Neural progenitor cell (in vitro differentiated cells): ENCODE data around the gene NCOR2. TPM values are rescaled to one million over a fixed set of nuclear protein-coding genes. Genes with fewer than 3 reads are reported as not detected.

Experiments
- DNase-seq: peaks from one replicate; pipeline ENCODE4 v3.0.0-alpha.2; 2016; ENCODE audit warnings: low spot score
- H2AFZ ChIP-seq: fragments of 200-600 bp; sonication (generic); replicated peaks from 2 replicates; pipeline ENCODE4 v1.6.1; 2016; ENCODE audit warnings: antibody characterized with exemption
- H3F3A ChIP-seq: fragments of 200-600 bp; sonication (generic); 2 replicates; pipeline ENCODE4 v1.6.1; 2016; ENCODE audit warnings: antibody characterized with exemption, low read depth
- H3K27ac ChIP-seq: fragments of 200-600 bp; sonication (generic); 2 replicates; pipeline ENCODE4 v1.5.1; 2016; ENCODE audit warnings: mild to moderate bottlenecking
- H3K27me3 ChIP-seq: fragments of 200-600 bp; sonication (generic); 2 replicates; pipeline ENCODE4 v1.6.1; 2016; ENCODE audit warnings: mild to moderate bottlenecking, moderate library complexity
- H3K36me3 ChIP-seq: fragments of 200-600 bp; sonication (generic); 2 replicates; pipeline ENCODE4 v1.5.1; 2016
- H3K4me1 ChIP-seq: fragments of 200-600 bp; sonication (generic); 2 replicates; pipeline ENCODE4 v1.6.1; 2016; ENCODE audit warnings: mixed run types
- H3K4me2 ChIP-seq: fragments of 200-600 bp; sonication (generic); 2 replicates; pipeline ENCODE4 v1.6.1; 2016
- H3K4me3 ChIP-seq: fragments of 200-600 bp; sonication (generic); 2 replicates; pipeline ENCODE4 v1.5.1; 2016
- H3K79me2 ChIP-seq: fragments of 200-600 bp; sonication (generic); 2 replicates; pipeline ENCODE4 v1.6.1; 2016; ENCODE audit warnings: low read depth
- H3K9ac ChIP-seq: fragments of 200-600 bp; sonication (generic); 2 replicates; pipeline ENCODE4 v1.6.1; 2016
- H3K9me3 ChIP-seq: fragments of 200-600 bp; sonication (generic); 2 replicates; pipeline ENCODE4 v1.5.1; 2016; ENCODE audit warnings: low read depth
- H4K20me1 ChIP-seq: fragments of 200-600 bp; sonication (generic); 2 replicates; pipeline ENCODE4 v1.6.1; 2016; ENCODE audit warnings: low read depth
- H3K27ac Mint-ChIP-seq: 3 replicates; pipeline ENCODE4 v1.8.0; 2021; ENCODE audit warnings: mixed read lengths
- H3K27me3 Mint-ChIP-seq: 2 replicates; pipeline ENCODE4 v1.8.0; 2022; ENCODE audit warnings: low read depth, mild to moderate bottlenecking, inconsistent platforms, moderate library complexity, mixed read lengths; ENCODE audit not compliant: insufficient read depth
- H3K36me3 Mint-ChIP-seq: 3 replicates; pipeline ENCODE4 v1.8.0; 2021; ENCODE audit warnings: mixed read lengths
- H3K4me1 Mint-ChIP-seq: 3 replicates; pipeline ENCODE4 v1.8.0; 2021; ENCODE audit warnings: mixed read lengths
- H3K4me3 Mint-ChIP-seq: 3 replicates; pipeline ENCODE4 v1.8.0; 2021; ENCODE audit warnings: mild to moderate bottlenecking, moderate library complexity, mixed read lengths
- H3K9me3 Mint-ChIP-seq: 3 replicates; pipeline ENCODE4 v1.8.0; 2020; ENCODE audit warnings: mixed read lengths
- CTCF ChIP-seq: fragments of 200-600 bp; sonication (generic); IDR thresholded peaks from 2 replicates; pipeline ENCODE4 v1.5.1; 2017; ENCODE audit warnings: antibody characterized with exemption, mild to moderate bottlenecking
- EZH2 ChIP-seq: fragments of 200-600 bp; sonication (generic); IDR thresholded peaks from 2 replicates; pipeline ENCODE4 v1.6.1; 2017; ENCODE audit warnings: antibody characterized with exemption, mild to moderate bottlenecking, moderate library complexity
- EZH2phosphoT487 ChIP-seq: fragments of 200-600 bp; sonication (generic); IDR thresholded peaks from 2 replicates; pipeline ENCODE4 v1.6.1; 2017; ENCODE audit warnings: antibody characterized with exemption
- total RNA-seq: library from RNA; depleted of rRNA; stranded (reverse); fragments of >200 nt; gene quantifications from 2 replicates; pipeline ENCODE4 v1.2.3, GENCODE V29; 2015; ENCODE audit warnings: low replicate concordance

NCOR2 gene
- total RNA-seq, 1 donor from 2014 or later = 14.3 TPM

- Mint-ChIP-seq H3K4me3 (no peak overlapping the region), H3K9me3 (peaks cover 10% of the 10 kb centered on the region), H3K27ac (no peak overlapping the region), H3K4me1 (peaks cover 7% of the 10 kb centered on the region), H3K36me3 (no peaks in the 10 kb centered on the region), H3K27me3 (peaks cover 4% of the 10 kb centered on the region)
- H3K4me1 ChIP-seq = no peaks in the 10 kb centered on the region
- H4K20me1 ChIP-seq = no peaks in the 10 kb centered on the region
- H3K9me3 ChIP-seq = no peaks in the 10 kb centered on the region
- TF ChIP-seq EZH2phosphoT487 (no peak), CTCF (no peak), EZH2 (no peak)
- DNase-seq = no peak
- no peak overlapping the region for H3K4me3 ChIP-seq
- H3F3A ChIP-seq = no peaks in the 10 kb centered on the region
- no peak overlapping the region for H3K9ac ChIP-seq
- H2AFZ ChIP-seq = no peak overlapping the region
- H3K27ac ChIP-seq = no peak overlapping the region
- no peak overlapping the region for H3K4me2 ChIP-seq
- H3K36me3 ChIP-seq = no peaks in the 10 kb centered on the region
- H3K27me3 ChIP-seq = no peaks in the 10 kb centered on the region
- H3K79me2 ChIP-seq = no peaks in the 10 kb centered on the region
Observed at GRCh38 chr12:124597041-124597440, 29.6 kb upstream of the NCOR2 start.

DNA sequence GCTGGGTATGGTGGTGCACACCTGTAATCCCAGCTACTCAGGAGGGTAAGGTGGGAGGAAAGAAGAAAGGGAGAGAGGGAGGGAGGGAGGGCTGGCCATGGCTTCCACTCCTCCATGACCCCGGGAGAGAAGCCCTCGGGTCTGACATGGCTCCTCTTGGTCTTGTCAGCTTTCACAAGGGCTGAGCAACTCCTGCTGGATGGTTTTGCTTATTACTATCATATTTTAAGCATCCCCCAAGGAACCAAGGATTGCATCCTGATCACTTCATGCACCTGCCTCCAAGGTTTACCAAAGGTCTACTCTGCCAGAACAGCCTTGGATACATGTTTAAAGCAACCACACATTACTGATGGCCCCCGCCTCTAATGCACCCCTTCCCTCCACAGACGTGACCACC is 28.0 kb upstream of the NCOR2 start:
- Mint-ChIP-seq H3K27ac (no peak overlapping the region), H3K36me3 (no peaks in the 10 kb centered on the region), H3K9me3 (peaks cover 16% of the 10 kb centered on the region), H3K4me3 (no peak overlapping the region), H3K4me1 (peaks cover 7% of the 10 kb centered on the region), H3K27me3 (peaks cover 2% of the 10 kb centered on the region)
- Histone ChIP-seq H3K9ac (no peak overlapping the region), H3K4me2 (no peak overlapping the region), H3K4me1 (no peaks in the 10 kb centered on the region), H3K79me2 (no peaks in the 10 kb centered on the region), H3K27ac (no peak overlapping the region), H4K20me1 (no peaks in the 10 kb centered on the region), H3K27me3 (no peaks in the 10 kb centered on the region), H3K36me3 (no peaks in the 10 kb centered on the region), H3F3A (no peaks in the 10 kb centered on the region), H3K4me3 (no peak overlapping the region), H3K9me3 (no peaks in the 10 kb centered on the region), H2AFZ (no peak overlapping the region)
- DNase-seq = no peak
- TF ChIP-seq EZH2phosphoT487 (no peak), EZH2 (no peak), CTCF (no peak)

- Histone ChIP-seq H3K27me3 (no peaks in the 10 kb centered on the region), H2AFZ (no peak overlapping the region), H3K27ac (no peak overlapping the region), H3K79me2 (no peaks in the 10 kb centered on the region), H3K4me3 (no peak overlapping the region), H3K36me3 (no peaks in the 10 kb centered on the region), H3K4me2 (no peak overlapping the region), H4K20me1 (no peaks in the 10 kb centered on the region), H3K9ac (no peak overlapping the region), H3F3A (no peaks in the 10 kb centered on the region), H3K4me1 (no peaks in the 10 kb centered on the region), H3K9me3 (no peaks in the 10 kb centered on the region)
- TF ChIP-seq EZH2phosphoT487 = no peak
- no peak for TF ChIP-seq EZH2
- no peak for TF ChIP-seq CTCF
- Mint-ChIP-seq H3K4me3 (no peak overlapping the region), H3K9me3 (peaks cover 16% of the 10 kb centered on the region), H3K36me3 (no peaks in the 10 kb centered on the region), H3K27ac (no peak overlapping the region), H3K27me3 (peaks cover 2% of the 10 kb centered on the region), H3K4me1 (peaks cover 7% of the 10 kb centered on the region)
- no peak for DNase-seq
Observed at GRCh38 chr12:124594851-124595250, 27.4 kb upstream of the NCOR2 start.
